ENCODE measurements around the gene TMEM62.
"Not testable (repeated sequence)": the region's sequence is repeated elsewhere in the genome, so short reads cannot be mapped to it uniquely, and the experiment has no call there.

The TMEM62 gene

GRCh38 chr15:43177147-43177546, 43.8 kb downstream of the TMEM62 start:
- DNase-seq (ENCODE audit: low read depth in 2 of 2): not testable (repeated sequence)

- no peak for DNase-seq (ENCODE audit: low read depth in 2 of 2)
Observed at GRCh38 chr15:43183270-43183669, 49.9 kb downstream of the TMEM62 start.

- DNase-seq (ENCODE audit: low read depth in 2 of 2): no peak
Observed at GRCh38 chr15:43184407-43185124, 51.2 kb downstream of the TMEM62 start.

- DNase-seq (ENCODE audit: low read depth in 2 of 2): peak; percentile 15 to 20
Observed at GRCh38 chr15:43185157-43186002, 52.0 kb downstream of the TMEM62 start, which contains the start of gene CCNDBP1. TSS of gene CCNDBP1 (plus strand) at chr15:43185403. CDS start at chr15:43185499, 96 bp downstream.

- DNase-seq (ENCODE audit: low read depth in 2 of 2): no peak
Observed at GRCh38 chr15:43186003-43186353, 52.6 kb downstream of the TMEM62 start.

- no peak for DNase-seq (ENCODE audit: low read depth in 2 of 2)
Observed at GRCh38 chr15:43187544-43188155, 54.3 kb downstream of the TMEM62 start.

- DNase-seq (ENCODE audit: low read depth in 2 of 2): no peak
Observed at GRCh38 chr15:43189296-43189695, 55.9 kb downstream of the TMEM62 start.

- no peak for DNase-seq (ENCODE audit: low read depth in 2 of 2)
Observed at GRCh38 chr15:43190178-43190577, 56.8 kb downstream of the TMEM62 start.

GRCh38 chr15:43193710-43194109, 60.3 kb downstream of the TMEM62 start:
- DNase-seq (ENCODE audit: low read depth in 2 of 2): no peak

GRCh38 chr15:43194795-43195194, 61.4 kb downstream of the TMEM62 start:
- DNase-seq (ENCODE audit: low read depth in 2 of 2): no peak

- no peak for DNase-seq (ENCODE audit: low read depth in 2 of 2)
Observed at GRCh38 chr15:43196760-43197548, 63.6 kb downstream of the TMEM62 start.

- not testable (repeated sequence) for DNase-seq (ENCODE audit: low read depth in 2 of 2)
Observed at GRCh38 chr15:43197773-43198172, 64.4 kb downstream of the TMEM62 start.

GRCh38 chr15:43198556-43198955, 65.2 kb downstream of the TMEM62 start:
- not testable (repeated sequence) for DNase-seq (ENCODE audit: low read depth in 2 of 2)

GRCh38 chr15:43198992-43199391, 65.6 kb downstream of the TMEM62 start:
- DNase-seq (ENCODE audit: low read depth in 2 of 2): no peak

- no peak for DNase-seq (ENCODE audit: low read depth in 2 of 2)
Observed at GRCh38 chr15:43199945-43200488, 66.6 kb downstream of the TMEM62 start.

GRCh38 chr15:43204016-43204901, 70.9 kb downstream of the TMEM62 start:
- DNase-seq (ENCODE audit: low read depth in 2 of 2): peak in 1 of 2 experiments; percentile 25

- DNase-seq (ENCODE audit: low read depth in 2 of 2): no peak
Observed at GRCh38 chr15:43206054-43206453, 72.7 kb downstream of the TMEM62 start.

GRCh38 chr15:43207024-43207423, 73.6 kb downstream of the TMEM62 start:
- DNase-seq (ENCODE audit: low read depth in 2 of 2): no peak

GRCh38 chr15:43208052-43209002, 74.9 kb downstream of the TMEM62 start:
- no peak for DNase-seq (ENCODE audit: low read depth in 2 of 2)

All from fibroblast of skin of left biceps (primary cell).